Measurements from ENCODE around the gene SLC39A11. TPM values are rescaled to one million over a fixed set of nuclear protein-coding genes. Genes with fewer than 3 reads are reported as not detected.
A peak's percentile ranks its signal among the peaks of the same experiment; 100 is the strongest.

SLC39A11 gene
- total RNA-seq, 2 donors from 2014 or later: 23.3 to 32.5 TPM

GRCh38 chr17:72875361-72875760 is 217.1 kb downstream of the SLC39A11 start:
- no peaks in the 10 kb centered on the region for H3K9me3 ChIP-seq (ENCODE audit: control insufficient read depth, low read length, poor library complexity, severe bottlenecking)
- DNase-seq (no peak), ATAC-seq (no peak)
- Mint-ChIP-seq H3K4me1 (no peaks in the 10 kb centered on the region), H3K36me3 (ENCODE audit: low read depth) (peaks cover 6% of the 10 kb centered on the region), H3K4me3 (no peak overlapping the region), H3K27me3 (no peaks in the 10 kb centered on the region), H3K27ac (no peak overlapping the region)

- H3K4me1 Mint-ChIP-seq: no peaks in the 10 kb centered on the region
- H3K36me3 Mint-ChIP-seq (ENCODE audit: low read depth): peaks cover 2% of the 10 kb centered on the region
- ATAC-seq (no peak), DNase-seq (no peak)
- no peak overlapping the region for H3K27ac Mint-ChIP-seq
- H3K9me3 ChIP-seq (ENCODE audit: control insufficient read depth, low read length, poor library complexity, severe bottlenecking): no peaks in the 10 kb centered on the region
- H3K27me3 Mint-ChIP-seq: no peaks in the 10 kb centered on the region
- no peak overlapping the region for H3K4me3 Mint-ChIP-seq
Measured at GRCh38 chr17:72872396-72872795, 220.1 kb downstream of the SLC39A11 start.

DNA sequence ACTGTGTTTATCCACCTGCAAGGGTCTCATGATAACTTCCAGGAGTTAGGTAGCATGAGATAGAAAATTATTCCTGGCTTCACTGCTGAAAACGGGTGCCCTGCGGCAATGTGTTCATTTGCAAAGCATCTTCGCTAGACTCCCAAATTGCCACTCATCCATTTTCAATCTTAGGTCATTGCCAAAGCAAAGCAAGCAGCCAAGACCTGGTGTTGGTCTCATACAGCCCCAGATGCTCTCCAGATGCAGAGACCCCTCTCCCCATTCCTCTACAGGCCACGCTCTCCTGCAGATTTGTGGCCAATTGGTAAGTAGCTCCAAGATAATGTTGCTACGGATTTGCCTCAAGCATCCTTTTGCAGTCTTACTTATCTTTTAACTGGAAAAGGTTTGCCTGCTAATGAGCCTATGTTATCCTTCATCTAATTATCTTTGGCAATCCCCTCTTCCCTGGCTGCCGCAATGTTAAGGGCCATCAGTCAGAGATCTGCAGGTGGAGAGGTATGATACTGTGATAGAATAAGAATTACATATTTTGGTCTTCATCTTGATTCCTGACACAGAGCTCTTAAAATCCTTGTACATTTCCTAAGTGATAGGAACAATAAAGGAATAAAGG is 222.0 kb downstream of the SLC39A11 start:
- H3K4me3 Mint-ChIP-seq: no peak overlapping the region
- ATAC-seq (no peak), DNase-seq (no peak)
- peak overlapping the region; percentile 49 for H3K27ac Mint-ChIP-seq
- no peaks in the 10 kb centered on the region for H3K27me3 Mint-ChIP-seq
- H3K9me3 ChIP-seq (ENCODE audit: control insufficient read depth, low read length, poor library complexity, severe bottlenecking): no peaks in the 10 kb centered on the region
- H3K4me1 Mint-ChIP-seq: peaks cover 2% of the 10 kb centered on the region
- H3K36me3 Mint-ChIP-seq (ENCODE audit: low read depth): peaks cover 2% of the 10 kb centered on the region

DNA sequence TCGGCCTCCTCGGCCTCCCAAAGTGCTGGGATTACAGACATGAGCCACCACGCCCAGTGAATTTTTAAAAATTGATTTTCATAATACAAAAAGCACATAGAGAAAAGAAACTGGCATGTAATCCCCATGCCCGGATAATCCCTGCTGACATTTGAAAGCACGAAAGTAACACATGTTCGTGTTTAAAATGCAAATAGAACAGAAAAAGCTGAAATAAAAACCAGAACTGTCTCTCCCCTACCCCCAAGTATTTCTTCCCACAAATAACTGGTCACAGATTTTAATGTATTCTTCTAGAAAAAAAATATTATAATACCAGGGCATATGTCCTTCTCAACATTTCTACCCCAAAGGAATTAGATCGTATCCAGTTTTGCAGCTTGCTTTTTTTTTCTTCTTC is 222.9 kb downstream of the SLC39A11 start:
- H3K4me3 Mint-ChIP-seq: no peak overlapping the region
- no peaks in the 10 kb centered on the region for H3K27me3 Mint-ChIP-seq
- peaks cover 3% of the 10 kb centered on the region for H3K4me1 Mint-ChIP-seq
- peaks cover 2% of the 10 kb centered on the region for H3K36me3 Mint-ChIP-seq (ENCODE audit: low read depth)
- ATAC-seq (no peak), DNase-seq (no peak)
- peak overlapping the region; percentile 49 for H3K27ac Mint-ChIP-seq
- no peaks in the 10 kb centered on the region for H3K9me3 ChIP-seq (ENCODE audit: control insufficient read depth, low read length, poor library complexity, severe bottlenecking)

DNA sequence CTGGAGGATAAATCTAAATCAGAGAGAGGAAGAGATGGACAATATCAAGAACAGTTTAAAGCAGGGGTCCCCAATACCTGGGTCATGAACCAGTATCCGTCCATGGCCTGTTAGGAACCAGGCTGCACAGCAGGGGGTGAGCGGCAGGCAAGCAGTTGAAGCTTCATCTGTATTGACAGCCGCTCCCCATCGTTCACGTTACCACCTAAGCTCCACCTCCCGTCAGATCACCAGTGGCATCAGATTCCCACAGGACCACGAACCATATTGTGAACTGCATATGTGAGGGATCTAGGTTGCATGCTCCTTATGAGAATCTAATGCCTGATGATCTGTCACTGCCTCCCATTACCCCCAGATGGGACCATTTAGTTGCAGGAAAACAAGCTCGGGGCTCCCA is 226.5 kb downstream of the SLC39A11 start:
- H3K4me1 Mint-ChIP-seq: peaks cover 5% of the 10 kb centered on the region
- DNase-seq: no peak
- peaks cover 2% of the 10 kb centered on the region for H3K36me3 Mint-ChIP-seq (ENCODE audit: low read depth)
- no peak for ATAC-seq
- no peak overlapping the region for H3K4me3 Mint-ChIP-seq
- H3K9me3 ChIP-seq (ENCODE audit: control insufficient read depth, low read length, poor library complexity, severe bottlenecking): no peaks in the 10 kb centered on the region
- no peaks in the 10 kb centered on the region for H3K27me3 Mint-ChIP-seq
- H3K27ac Mint-ChIP-seq: no peak overlapping the region

DNA sequence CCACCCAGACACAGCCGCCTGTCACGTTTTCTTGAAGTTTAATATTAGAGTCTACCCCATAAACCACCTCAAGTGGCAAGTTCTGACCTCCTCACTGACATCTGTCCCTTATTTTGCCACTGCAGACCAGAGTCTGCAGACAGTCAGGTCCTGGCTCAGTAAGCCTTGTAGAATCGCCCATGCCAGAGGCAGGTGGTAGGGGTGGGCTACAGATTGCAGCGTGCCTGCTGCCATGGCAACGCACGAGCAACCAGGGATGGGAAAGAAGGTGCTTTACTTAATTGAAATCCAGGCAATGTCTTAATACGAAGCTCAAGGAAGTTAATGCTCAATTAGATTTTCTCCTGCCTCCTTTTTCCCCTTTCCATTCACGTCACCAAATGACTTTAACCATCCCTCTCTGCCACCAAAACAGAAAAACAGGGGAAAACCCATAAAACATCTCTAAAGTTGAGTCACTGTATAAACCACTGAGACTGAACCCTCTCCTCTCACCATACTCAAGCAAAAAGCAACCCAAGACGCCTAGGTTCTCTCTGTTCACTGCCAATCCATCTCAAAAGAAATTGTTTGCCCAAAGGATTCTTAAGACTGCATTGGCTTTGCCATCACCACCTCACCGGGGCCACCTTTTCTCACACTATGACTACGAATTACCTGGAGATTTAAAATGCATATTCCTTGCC is 228.8 kb downstream of the SLC39A11 start:
- H3K9me3 ChIP-seq (ENCODE audit: control insufficient read depth, low read length, poor library complexity, severe bottlenecking): no peaks in the 10 kb centered on the region
- no peak for ATAC-seq

DNA sequence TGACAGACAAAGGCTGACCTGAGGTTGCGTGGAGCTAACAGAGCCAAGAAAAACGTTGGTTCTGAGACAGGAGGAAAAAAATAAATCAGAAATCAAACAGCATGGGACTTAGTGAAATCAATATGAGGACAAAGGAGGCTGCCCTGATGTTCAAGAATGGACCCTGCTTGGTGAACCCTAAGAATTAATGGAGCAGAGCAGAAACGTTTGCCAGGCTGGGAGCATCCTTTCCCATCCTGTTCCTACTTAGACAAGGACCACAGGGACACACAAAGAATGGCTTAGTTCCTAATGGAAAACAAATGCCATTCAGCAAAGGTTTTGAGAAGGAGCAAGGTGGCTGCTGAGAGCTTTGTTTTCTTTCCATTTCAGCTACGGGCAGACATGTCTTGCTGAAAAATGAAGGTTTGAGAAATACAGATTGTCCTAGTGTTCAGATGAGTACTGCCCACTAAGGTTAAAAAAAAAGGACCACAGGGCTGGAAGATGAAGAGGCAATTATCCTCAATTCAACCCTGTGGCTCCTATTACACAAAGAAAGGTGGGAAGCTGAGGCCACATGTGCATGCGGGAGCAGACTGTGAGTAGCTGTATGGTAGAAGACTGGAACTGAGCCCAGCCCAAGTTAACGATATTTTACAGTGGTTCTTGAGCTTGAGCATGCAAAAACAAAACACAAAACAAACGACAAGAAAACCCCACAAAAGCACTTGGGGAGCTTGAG is 230.1 kb downstream of the SLC39A11 start:
- H3K4me3 Mint-ChIP-seq: no peak overlapping the region
- ATAC-seq: no peak

More for the DNA sequence above, 228.8 kb downstream of the SLC39A11 start:
- Mint-ChIP-seq H3K4me1 (peaks cover 5% of the 10 kb centered on the region), H3K36me3 (ENCODE audit: low read depth) (peaks cover 2% of the 10 kb centered on the region), H3K27me3 (no peaks in the 10 kb centered on the region), H3K4me3 (no peak overlapping the region), H3K27ac (no peak overlapping the region)
- DNase-seq: no peak

DNA sequence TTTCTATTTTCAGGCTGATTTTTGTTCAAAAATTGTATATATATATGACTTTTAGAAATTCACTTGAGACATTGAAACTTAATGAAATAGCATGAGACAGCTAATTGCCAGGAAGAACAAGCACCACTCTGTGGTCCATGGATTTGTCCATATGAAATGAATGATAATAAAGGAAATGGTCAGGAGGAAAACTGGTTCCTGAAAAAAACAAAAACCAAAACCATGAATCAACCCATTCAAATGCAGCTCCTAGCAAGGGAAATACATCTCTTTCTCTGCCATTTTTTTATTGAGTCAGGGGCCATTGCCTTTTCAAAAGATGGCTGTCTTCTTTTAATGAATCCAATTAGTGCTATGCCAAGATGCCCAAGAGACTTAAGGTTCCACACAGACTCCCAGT is 230.7 kb downstream of the SLC39A11 start:
- Mint-ChIP-seq H3K36me3 (ENCODE audit: low read depth) (peaks cover 2% of the 10 kb centered on the region), H3K4me3 (no peak overlapping the region), H3K4me1 (peaks cover 5% of the 10 kb centered on the region), H3K27ac (no peak overlapping the region), H3K27me3 (no peaks in the 10 kb centered on the region)
- ATAC-seq: no peak
- DNase-seq: no peak
- no peaks in the 10 kb centered on the region for H3K9me3 ChIP-seq (ENCODE audit: control insufficient read depth, low read length, poor library complexity, severe bottlenecking)

More for the DNA sequence above, 230.1 kb downstream of the SLC39A11 start:
- no peaks in the 10 kb centered on the region for H3K27me3 Mint-ChIP-seq
- no peak overlapping the region for H3K27ac Mint-ChIP-seq
- H3K9me3 ChIP-seq (ENCODE audit: control insufficient read depth, low read length, poor library complexity, severe bottlenecking): no peaks in the 10 kb centered on the region
- peaks cover 2% of the 10 kb centered on the region for H3K36me3 Mint-ChIP-seq (ENCODE audit: low read depth)
- H3K4me1 Mint-ChIP-seq: peaks cover 5% of the 10 kb centered on the region
- no peak for DNase-seq

DNA sequence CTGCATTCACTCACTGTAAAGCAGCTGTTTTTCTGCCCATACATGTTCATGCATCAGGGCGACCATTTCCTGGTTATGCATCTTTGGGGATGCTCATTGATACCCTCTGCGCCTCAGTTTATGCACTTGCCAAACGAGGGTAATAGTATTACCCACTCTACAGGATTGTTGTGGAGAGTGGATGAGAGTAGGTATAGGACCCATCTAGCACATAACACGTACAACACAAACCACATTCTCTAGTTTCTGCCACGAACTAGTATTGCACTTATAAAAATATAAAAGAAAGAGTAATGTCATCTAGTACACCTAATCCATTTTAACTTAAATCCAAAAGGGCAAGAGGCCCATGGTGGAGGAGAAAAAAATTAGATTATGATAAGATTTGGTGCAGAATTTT is 231.7 kb downstream of the SLC39A11 start:
- Mint-ChIP-seq H3K4me1 (peaks cover 5% of the 10 kb centered on the region), H3K27me3 (no peaks in the 10 kb centered on the region), H3K4me3 (no peak overlapping the region), H3K36me3 (ENCODE audit: low read depth) (peaks cover 2% of the 10 kb centered on the region), H3K27ac (no peak overlapping the region)
- H3K9me3 ChIP-seq (ENCODE audit: control insufficient read depth, low read length, poor library complexity, severe bottlenecking): no peaks in the 10 kb centered on the region
- DNase-seq: no peak
- no peak for ATAC-seq

GRCh38 chr17:72858826-72859495 is 233.5 kb downstream of the SLC39A11 start:
- ATAC-seq (no peak), DNase-seq (no peak)
- no peak overlapping the region for H3K4me3 Mint-ChIP-seq
- H3K27me3 Mint-ChIP-seq: no peaks in the 10 kb centered on the region
- peaks cover 2% of the 10 kb centered on the region for H3K36me3 Mint-ChIP-seq (ENCODE audit: low read depth)
- no peaks in the 10 kb centered on the region for H3K9me3 ChIP-seq (ENCODE audit: control insufficient read depth, low read length, poor library complexity, severe bottlenecking)
- H3K4me1 Mint-ChIP-seq: peaks cover 2% of the 10 kb centered on the region
- no peak overlapping the region for H3K27ac Mint-ChIP-seq

- Mint-ChIP-seq H3K27ac (no peak overlapping the region), H3K36me3 (ENCODE audit: low read depth) (peaks cover 4% of the 10 kb centered on the region), H3K4me1 (peaks cover 7% of the 10 kb centered on the region), H3K4me3 (no peak overlapping the region), H3K27me3 (no peaks in the 10 kb centered on the region)
- H3K9me3 ChIP-seq (ENCODE audit: control insufficient read depth, low read length, poor library complexity, severe bottlenecking): no peaks in the 10 kb centered on the region
- ATAC-seq: no peak
- DNase-seq: no peak
Measured at GRCh38 chr17:72853440-72854415, 238.8 kb downstream of the SLC39A11 start.

GRCh38 chr17:72852277-72852938 is 240.1 kb downstream of the SLC39A11 start:
- no peaks in the 10 kb centered on the region for H3K9me3 ChIP-seq (ENCODE audit: control insufficient read depth, low read length, poor library complexity, severe bottlenecking)
- ATAC-seq (no peak), DNase-seq (no peak)
- Mint-ChIP-seq H3K36me3 (ENCODE audit: low read depth) (peaks cover 4% of the 10 kb centered on the region), H3K4me3 (no peak overlapping the region), H3K27me3 (no peaks in the 10 kb centered on the region), H3K4me1 (peaks cover 7% of the 10 kb centered on the region), H3K27ac (no peak overlapping the region)
